Endometrial microvascular endothelial cells (primary cell): ENCODE measurements around the gene HLF. TPM values are rescaled to one million over a fixed set of nuclear protein-coding genes. Genes with fewer than 3 reads are reported as not detected.

Experiments used
- in situ Hi-C: cut with HindIII; loops from 2 replicates; pipeline ENCODE4 v1.10.0; 2017; ENCODE audit warnings: low sequenced_read_pairs, low pct_unique_long_range_greater_than_20kb; ENCODE audit errors: inconsistent ontology term
- total RNA-seq: library from RNA; depleted of rRNA; stranded (reverse); fragments of >200 nt; gene quantifications from one replicate; pipeline ENCODE4 v1.2.3, GENCODE V29; 2015; ENCODE audit errors: inconsistent ontology term

The HLF gene, protein sequence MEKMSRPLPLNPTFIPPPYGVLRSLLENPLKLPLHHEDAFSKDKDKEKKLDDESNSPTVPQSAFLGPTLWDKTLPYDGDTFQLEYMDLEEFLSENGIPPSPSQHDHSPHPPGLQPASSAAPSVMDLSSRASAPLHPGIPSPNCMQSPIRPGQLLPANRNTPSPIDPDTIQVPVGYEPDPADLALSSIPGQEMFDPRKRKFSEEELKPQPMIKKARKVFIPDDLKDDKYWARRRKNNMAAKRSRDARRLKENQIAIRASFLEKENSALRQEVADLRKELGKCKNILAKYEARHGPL
- total RNA-seq: not detected

DNA sequence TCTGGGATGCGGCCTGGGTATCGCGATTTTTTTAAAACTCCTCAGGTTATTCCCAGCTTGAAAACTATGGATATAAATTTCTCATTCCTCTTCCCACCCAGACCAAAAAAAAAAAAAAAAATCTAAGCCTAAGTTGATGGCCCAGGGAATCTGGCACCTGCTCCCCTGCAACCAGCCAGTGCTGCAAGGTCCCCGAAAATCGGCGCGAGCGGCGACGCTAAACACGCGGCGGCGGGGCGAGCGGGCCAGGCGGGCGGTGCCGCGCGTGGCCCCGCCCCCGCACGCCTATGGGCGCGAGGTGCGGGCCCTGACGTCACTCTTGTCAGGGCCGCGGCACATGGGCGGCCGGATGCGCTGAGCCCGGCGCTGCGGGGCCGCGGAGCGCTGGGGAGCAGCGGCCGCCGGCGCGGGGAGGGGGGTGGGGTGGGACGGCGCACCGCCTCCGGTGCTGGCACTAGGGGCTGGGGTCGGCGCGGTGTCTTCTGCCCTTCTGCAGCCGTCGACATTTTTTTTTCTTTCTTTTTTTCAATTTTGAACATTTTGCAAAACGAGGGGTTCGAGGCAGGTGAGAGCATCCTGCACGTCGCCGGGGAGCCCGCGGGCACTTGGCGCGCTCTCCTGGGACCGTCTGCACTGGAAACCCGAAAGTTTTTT lies at the start of gene HLF:
TSS of gene HLF (plus strand) at position 316 of the 654 bp plus-strand sequence. CDS start 525 bp downstream, outside the sequence.
- in situ Hi-C loops: no loop called here

DNA sequence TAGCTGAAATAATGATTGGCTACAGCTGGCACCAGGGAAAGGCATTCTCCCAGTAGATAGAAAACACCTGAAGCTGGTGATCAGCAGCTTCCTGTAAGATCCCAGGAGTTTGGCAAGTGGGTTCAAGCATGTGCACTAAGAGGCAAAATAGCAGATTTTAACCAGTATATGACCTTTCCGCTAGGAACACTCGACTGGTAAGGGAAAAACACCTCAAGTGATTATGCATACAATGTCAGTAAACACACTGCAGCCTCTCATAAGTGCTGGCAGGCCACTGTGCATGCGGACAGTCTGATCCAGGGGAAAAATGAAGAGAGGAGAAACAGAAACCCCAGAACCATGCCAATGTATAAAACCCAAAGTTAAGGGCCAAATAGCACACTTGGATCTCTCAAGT lies 49.0 kb upstream of the HLF start:
- in situ Hi-C loops: no loop called here

DNA sequence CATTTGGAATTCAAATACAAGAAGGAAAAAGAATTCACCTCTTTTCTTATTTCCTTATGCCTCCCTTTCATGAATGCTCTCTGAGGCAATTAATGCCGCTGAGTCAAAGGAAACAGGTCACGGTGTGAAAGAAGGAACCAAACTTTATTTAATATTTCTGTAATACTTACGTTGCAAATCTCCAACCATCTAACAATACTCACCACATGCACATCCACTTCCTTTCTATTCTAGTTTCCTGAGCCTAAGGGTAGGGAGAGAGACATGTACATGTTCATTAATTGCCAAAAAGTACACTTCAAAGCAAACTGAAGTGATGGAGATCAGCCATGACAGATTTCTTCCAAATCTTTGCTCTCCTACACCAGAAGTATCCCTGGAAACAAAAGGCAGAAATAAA lies 47.9 kb upstream of the HLF start:
- in situ Hi-C loops: no loop called here

DNA sequence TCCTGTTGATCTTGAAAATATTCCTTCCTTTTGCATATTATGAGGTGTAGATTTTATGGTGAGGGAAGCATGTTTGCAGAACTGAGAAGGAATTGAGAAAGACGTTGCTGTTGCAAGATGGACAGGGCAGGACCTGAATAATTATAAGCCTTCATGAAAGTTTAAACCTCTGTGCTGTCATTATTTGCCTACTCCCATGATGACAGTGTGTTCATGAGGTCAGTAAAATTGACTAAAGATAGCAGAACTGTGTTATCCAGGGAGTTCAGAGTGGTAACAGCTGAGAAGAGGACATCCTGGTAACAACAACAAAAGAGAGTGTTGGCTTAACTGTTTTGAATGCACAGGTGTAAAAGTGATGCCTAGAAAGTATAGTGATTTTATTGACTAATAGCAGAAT lies 45.3 kb upstream of the HLF start:
- in situ Hi-C loops: no loop called here

DNA sequence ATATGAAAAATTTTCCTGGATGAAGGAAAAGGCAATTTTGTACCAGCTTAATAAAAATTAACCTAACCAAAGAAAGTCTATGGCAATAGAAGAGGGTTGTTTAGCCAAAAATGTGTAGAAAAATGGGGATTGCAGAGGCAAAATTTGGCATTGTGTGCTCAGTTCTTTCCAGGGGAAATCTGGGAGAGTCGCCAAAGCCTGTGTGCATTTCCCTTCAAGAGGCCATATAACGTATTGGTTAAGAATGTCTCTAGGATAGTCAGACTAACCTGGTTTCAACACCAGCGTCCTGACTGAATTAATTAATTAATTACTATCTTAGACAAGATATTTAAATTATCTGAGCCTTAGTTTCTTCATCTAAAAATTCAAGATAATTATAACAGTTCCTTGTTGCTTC lies 44.8 kb upstream of the HLF start:
- in situ Hi-C loops: no loop called here

DNA sequence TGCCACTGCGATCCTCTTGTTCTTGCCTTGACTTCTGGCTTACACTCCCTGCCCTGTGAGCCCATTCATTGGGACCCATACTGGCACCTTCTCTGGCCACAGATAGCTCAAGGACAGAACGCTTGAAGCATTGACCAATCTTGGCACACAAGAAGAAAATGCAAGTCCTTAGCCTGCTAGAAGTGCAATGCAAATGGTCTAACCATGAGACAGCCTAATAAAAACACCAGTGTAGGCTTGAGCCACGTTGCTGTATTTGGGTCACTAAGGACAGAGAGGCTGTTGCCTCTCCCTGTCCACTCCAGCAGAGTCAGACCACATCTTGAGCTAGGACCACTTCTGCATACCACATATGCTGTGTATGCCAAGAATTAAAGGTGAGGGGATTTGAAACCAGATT lies 41.2 kb upstream of the HLF start:
- in situ Hi-C loops: no loop called here

DNA sequence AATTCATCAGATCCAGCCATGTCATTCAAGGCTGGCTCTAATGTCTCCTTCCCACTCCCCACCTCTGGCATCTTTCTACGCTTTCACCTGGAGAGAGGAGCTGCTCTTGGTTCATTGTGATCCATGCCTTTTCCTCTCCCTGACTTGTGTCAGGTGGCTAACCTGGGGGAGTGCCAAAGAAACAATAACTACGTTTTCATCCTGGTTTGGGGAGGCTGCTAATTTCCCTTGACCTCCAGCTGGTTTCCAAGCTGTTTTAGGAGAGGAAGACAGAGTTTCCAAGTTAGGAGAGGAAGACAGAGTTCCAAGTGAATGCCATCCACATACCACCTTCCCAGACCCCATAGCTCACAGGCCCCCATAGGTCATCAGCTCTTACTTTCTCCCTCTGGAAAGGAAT lies 40.0 kb upstream of the HLF start:
- in situ Hi-C loops: no loop called here

DNA sequence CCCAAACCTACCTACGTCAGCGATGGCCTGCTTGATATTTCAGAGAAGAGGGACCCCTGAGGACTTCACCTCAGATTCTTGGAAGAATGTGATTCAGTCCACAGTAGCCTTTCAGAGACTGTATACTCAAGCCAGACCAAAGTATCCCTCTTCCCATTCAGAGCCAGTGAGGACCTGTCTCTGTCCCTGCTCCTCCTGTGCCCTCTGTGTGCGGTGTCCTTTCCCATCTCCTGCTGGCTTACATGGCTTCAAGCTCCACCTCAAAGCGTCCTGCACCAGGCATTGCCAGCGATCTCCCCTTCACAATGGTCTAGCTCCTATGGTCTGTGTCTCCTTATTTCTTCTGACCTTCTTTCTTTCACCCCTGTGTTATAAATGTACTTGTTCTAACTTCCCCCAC lies 39.5 kb upstream of the HLF start:
- in situ Hi-C loops: no loop called here

DNA sequence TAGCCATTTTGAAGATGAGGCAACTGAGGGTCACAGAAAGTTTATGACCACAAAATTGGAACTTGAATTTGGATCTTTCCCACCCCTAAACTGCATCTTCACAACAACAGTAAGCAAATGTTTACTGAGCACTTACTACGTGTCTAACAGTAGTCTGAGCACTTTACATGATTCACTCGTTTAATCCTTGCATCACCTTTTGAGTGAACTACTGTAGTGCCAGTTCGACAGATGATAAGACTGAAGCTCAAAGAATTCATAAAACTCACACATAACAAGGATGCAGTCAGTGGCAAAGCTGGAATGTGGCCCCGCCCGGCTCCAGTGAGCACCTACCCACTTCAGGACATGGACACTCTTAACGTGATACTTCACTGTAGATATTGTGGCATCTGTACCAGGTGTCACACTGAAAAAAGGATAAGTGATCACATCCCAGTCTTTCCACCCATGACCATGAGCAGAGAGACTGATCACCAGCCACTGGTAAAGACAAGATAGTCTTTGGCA lies 36.0 kb upstream of the HLF start:
- in situ Hi-C loops: no loop called here

DNA sequence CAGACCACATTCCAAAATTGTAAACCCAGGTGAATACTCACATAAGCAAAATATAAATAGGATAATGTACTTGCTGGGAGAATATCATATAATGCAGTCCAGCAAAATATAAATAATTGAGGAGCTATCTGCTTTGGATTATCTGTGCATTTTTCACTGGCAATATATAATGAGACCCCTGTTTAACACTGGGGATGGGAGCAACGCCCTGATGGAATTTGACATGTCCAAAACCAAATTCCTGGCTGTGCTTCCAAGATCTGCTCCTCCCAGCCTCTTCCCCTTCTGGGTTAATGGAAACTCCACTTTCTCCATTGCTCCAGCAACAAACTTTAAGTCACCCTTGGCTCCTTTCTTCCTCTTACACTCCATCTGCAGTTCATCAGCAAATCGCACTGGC lies 35.5 kb upstream of the HLF start:
- in situ Hi-C loops: no loop called here

DNA sequence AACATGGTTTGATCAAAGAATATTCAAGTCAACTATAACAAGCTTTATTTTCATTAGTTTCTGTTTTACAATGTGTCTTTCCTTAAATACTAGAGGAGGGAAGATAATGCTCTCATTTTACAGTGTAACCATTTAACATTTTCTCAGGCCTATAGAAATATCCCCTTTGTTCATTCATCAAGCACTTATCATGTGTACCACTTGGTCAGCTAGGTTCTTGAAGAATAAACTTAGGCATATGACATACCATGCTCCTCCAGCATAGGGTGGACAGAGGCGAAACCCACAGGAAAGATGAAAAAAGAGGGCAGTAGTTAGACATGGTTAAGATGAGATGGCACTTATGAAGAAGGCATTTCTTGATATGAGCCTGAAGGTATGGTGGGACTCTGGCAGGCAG lies 34.0 kb upstream of the HLF start:
- in situ Hi-C loops: no loop called here

DNA sequence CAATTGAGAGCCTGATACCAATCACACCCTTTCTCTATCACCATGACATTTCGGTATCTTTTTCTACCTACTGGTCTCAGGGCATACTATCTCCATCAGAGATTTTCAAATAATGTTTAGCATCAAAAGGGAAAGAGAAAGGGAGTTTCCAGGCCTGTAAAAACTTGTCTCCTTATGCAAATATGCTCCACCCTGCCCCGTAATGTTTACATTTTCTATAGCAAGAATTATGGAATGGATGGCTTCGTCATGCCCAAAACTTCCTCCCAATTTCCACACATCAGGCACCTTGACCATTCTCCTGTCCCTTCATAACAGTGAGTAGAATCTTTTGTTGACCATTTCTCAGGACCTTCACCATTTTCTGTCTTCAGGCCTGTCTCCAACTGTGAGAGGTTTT lies 30.9 kb upstream of the HLF start:
- in situ Hi-C loops: no loop called here

DNA sequence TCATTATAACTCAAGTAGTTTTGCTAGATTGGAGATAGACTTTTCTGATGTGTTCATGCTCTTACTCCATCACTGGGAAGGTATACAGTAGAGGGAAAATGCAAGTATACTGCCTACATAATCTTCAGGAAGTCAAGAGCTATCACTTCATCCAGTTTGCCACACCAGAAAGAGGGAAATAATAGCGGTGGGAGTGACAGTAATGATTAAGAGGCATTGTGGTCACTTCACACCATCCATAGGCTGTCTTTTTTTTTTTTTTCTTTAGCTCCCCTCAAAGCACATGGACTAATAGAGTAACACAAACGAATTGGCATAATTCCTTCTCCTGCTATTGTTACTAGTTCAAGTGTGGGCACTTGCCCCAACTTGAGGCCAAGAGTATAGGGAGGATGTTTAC lies 28.4 kb upstream of the HLF start:
- in situ Hi-C loops: no loop called here

DNA sequence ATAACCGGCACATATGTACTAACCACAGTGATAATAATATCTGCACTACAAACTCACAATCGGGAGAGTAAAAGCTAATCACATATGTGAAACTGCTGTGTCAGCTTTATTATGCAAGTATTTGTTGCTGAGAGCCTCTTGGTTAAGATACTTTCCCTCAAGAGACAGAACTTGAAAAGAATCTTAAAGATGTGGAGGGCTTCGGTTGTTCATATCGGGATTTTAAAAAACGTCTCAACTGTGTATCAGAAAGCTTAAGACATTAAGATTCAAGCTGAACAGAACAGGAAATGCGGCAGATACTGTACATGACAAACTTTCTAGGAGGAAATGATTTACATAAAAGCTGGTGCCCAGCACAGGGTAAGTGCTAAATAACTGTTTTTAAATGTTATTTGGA lies 27.5 kb upstream of the HLF start:
- in situ Hi-C loops: no loop called here

DNA sequence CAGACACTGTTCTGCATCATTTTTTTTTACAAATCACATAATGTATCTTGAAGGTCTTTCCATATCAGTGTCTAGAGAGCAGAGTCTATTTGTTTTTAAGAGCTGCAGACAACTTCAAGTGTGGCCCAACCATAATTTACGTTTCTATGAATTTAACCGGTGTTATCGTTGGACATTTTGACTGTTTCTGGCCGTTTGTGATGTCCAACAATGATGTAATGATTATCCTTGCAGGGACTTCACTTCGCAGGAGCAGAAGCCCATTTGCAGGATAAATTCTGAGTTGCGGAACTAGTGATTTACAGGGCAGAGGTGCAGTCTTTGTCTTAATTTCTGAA lies 26.9 kb upstream of the HLF start:
- in situ Hi-C loops: no loop called here

DNA sequence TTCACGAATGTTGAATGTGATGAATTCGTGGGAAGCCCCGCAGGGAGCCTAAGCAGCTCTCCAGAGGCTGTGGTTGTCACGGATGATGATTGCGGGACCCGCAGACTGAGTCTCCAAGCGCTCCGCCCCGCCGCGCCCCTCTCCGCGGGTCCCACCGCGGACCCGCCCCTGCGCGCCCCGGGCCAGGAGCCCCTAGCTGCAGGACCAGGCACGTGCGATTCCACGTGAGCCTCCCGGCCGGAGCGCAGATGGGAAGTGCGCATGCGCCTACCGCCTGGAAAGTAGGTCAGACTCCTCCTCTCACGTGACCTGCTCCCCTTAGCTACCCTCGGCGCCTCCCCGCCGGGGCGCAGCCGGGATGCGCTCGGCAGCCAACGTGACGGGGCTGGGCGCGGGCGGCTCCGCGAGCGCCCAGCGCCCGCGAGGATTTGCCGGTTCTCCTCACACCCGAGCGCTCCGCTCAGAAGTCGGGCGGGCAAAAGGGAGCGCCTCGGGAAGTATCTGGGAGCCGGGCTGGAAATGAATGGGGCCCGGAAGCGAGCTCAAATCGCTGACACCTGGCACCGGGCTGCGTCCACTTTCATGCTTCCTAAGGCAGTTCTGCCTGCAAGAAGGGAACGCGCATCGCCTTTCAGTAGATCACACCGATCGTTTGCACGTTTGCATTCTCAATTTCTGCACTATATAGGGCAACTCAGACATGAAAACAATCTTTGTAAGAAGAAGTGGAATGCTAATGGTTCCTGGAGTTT lies 26.4 kb upstream of the HLF start:
- in situ Hi-C loops: no loop called here

DNA sequence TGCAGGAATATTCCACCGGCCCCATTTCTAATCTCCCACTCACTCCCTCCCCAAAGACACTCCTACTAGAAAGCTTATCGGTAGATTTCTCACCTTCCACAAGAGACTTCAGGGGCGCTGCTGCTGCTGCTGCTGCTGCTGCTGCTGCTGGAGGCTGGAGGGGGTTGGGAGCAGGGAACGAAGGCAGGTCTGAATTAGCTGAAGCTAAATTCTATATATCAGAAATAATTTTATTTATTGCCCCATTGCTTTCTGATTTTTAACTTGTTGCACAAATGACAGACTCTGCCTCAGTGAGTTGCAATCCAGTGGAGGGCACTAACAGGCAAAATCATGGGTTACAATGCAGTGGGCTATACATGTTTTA lies 25.8 kb upstream of the HLF start:
- in situ Hi-C loops: no loop called here

DNA sequence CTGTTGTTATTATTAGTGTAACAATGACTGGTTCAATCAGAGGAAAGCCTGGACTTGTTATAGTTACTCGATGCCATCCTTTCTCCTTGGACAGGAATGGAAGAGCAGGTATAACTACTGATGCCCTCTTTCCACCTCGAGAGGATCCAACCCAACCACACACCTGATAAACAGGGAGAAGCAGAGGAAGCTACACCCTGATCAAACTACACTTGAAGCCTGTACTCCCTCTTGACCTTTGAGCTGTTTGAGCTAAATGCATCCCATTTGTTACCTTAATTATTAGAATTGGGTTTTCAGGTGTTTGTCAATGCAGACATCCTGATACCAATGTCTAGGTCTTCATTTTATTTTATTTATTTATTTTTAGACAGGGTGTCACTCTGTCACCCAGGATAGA lies 23.7 kb upstream of the HLF start:
- in situ Hi-C loops: no loop called here

DNA sequence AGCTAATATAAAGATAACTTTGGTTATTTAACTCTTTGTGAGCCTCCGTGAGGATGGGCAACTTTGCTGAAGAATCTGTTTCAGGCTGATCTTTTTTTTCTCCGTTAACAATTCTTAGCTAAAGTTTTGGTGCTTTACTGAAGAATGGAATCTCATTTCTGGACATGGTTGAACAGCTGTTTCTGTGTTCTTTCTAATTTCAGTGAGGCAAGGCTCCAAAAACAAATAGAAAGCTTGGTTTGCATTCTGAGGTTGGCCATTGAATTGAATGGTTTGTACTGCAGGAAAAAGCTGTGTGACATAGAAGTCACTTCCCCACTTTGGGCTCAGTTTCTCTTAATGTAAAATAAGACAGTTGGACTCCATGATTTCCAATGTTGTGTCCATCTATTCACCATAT lies 22.3 kb upstream of the HLF start:
- in situ Hi-C loops: no loop called here

DNA sequence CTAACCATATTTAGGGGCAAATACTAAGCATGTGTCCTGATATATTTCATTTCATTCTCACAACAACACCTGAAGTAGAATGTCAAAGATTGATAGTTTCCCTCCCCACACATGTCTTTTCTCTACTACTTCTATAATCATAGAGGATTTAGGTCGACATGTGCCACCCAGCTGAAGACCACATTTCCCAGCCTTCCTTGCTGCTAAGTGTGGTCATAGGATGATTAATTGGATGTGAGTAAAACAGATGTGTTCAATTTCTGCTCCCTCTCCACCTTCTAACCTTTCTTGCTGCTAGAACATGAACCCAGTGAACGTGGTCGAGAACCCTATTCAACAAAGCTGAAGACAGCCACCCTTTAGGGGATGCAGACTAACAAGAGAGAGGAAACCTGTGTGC lies 18.8 kb upstream of the HLF start:
- in situ Hi-C loops: no loop called here
